Heart left ventricle (tissue), 13 donors: ENCODE data around the gene AIG1.

Experiments used
- POLR2A ChIP-seq, 2 donors: fragments of 450-650 bp; IDR thresholded peaks; one replicate each; pipeline ENCODE4 v1.6.1; 2017; ENCODE audit warnings: antibody characterized with exemption in 2 of 2, mild to moderate bottlenecking in 2 of 2, moderate library complexity in 2 of 2
- TF ChIP-seq, protein P1 (sequence below), 12 donors: fragments of 200-600 bp; sonication (generic) in 4 of 12; IDR thresholded peaks; one replicate each; pipeline versions ENCODE4 v1.5.0 to v1.8.0; 2018 to 2022; ENCODE audit warnings: antibody characterized with exemption in 12 of 12, mild to moderate bottlenecking in 5 of 12
- donor health status: ischemic (EF 13 %, LVEDD 7.1; RV severe dilation, severe dysfunction).
- donor health status: DM: no; HTN: yes; CAD: no.
- donor health status: DM: no; HTN: no; CAD: no.
- donor health status: ischemic (EF 25% LVEDD 6.9; RV normal size, moderate dysfunction).
- donor health status: ischemic (EF 25% LVEDD 5.7; RV mildly dilated, moderate dysfunction).
- donor health status: ischemic (EF 35%, LVEDD 5.7; RV mildly dilated, moderate dysfunction).
- donor health status: nonischemic (EF 11% LVEDD 7.7; RV severe dilation, severe dysfunction).
- donor health status: DM: yes; HTN: yes; CAD: no.
- donor health status: PGD.
- donor health status: ischemic (EF 29% LVEDD 5.4; RV normal size, mild dysfunction).
- donor health status: nonischemic (EF 23%, LVEDD 6.1; RV moderate dilation, normal function).

DNA sequence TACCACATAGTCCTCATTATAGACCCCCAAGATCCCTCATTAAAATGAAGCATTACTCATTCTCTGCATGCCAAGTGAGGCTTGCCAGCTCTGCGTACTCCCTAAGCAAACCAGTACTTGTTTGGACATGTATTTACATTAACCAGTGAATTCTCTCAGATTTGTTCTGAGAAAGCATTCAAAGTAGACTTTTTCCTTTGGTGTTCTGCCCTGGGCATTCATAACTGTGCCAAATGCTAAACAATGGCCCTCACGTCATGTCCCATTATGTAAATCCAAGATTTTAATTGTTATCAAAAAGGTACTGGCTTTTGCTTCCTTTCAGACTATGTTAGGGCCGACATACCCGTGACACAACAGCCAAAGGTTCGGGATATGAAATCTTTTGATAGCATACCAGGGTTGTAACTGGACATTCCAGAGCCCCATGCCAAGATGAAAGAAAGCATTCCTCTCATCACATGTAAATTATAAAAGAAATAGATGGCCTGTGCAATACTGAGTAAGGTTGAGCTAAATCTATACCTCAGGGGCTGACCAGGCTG lies 225.6 kb downstream of the AIG1 start:
- TF ChIP-seq, protein P1, sequence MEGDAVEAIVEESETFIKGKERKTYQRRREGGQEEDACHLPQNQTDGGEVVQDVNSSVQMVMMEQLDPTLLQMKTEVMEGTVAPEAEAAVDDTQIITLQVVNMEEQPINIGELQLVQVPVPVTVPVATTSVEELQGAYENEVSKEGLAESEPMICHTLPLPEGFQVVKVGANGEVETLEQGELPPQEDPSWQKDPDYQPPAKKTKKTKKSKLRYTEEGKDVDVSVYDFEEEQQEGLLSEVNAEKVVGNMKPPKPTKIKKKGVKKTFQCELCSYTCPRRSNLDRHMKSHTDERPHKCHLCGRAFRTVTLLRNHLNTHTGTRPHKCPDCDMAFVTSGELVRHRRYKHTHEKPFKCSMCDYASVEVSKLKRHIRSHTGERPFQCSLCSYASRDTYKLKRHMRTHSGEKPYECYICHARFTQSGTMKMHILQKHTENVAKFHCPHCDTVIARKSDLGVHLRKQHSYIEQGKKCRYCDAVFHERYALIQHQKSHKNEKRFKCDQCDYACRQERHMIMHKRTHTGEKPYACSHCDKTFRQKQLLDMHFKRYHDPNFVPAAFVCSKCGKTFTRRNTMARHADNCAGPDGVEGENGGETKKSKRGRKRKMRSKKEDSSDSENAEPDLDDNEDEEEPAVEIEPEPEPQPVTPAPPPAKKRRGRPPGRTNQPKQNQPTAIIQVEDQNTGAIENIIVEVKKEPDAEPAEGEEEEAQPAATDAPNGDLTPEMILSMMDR (IDR thresholded peaks at IDR 0.05): no peak
- no peak for TF ChIP-seq POLR2A (IDR thresholded peaks at IDR 0.05)
